Measurements from ENCODE around the gene CREB3L4.

GRCh38 chr1:153945795-153946621 lies 21.7 kb upstream of the CREB3L4 start:
- TF ChIP-seq CTCF (conservative IDR thresholded peaks at IDR 0.05), result no peak
- TF ChIP-seq EZH2 (IDR thresholded peaks at IDR 0.05; ENCODE audit: low read depth), result no peak
